Brain microvascular endothelial cell (primary cell): ENCODE measurements around the gene BRSK2.

Source experiments
- DNase-seq: peaks from one replicate; pipeline ENCODE4 v3.0.0-alpha.2; 2020
- H3K27ac ChIP-seq: fragments of 250-450 bp; sonication (Bioruptor Pico); 2 replicates; pipeline ENCODE4 v1.5.1; 2020; ENCODE audit warnings: mild to moderate bottlenecking, moderate library complexity
- H3K27me3 ChIP-seq: fragments of 250-450 bp; sonication (Bioruptor Pico); replicated peaks from 2 replicates; pipeline ENCODE4 v1.5.1; 2020; ENCODE audit warnings: mild to moderate bottlenecking
- H3K36me3 ChIP-seq: fragments of 250-450 bp; sonication (Bioruptor Pico); replicated peaks from 2 replicates; pipeline ENCODE4 v1.5.1; 2020; ENCODE audit warnings: mild to moderate bottlenecking
- H3K4me3 ChIP-seq: 2 replicates; pipeline ENCODE4 v1.5.1; 2011; ENCODE audit warnings: low read depth, mild to moderate bottlenecking, control low read depth, low read length, moderate library complexity
- in situ Hi-C: cut with HindIII; loops from 2 replicates; pipeline ENCODE4 v1.10.0; 2017; ENCODE audit warnings: low sequenced_read_pairs, low pct_ligation_motif_present
- TF ChIP-seq, protein P1 (sequence below): IDR thresholded peaks from 2 replicates; pipeline ENCODE4 v1.5.1; 2011; ENCODE audit warnings: low read depth, mild to moderate bottlenecking, moderate library complexity, low read length, control low read depth, inconsistent platforms; ENCODE audit errors: missing control alignments

BRSK2 gene

DNA sequence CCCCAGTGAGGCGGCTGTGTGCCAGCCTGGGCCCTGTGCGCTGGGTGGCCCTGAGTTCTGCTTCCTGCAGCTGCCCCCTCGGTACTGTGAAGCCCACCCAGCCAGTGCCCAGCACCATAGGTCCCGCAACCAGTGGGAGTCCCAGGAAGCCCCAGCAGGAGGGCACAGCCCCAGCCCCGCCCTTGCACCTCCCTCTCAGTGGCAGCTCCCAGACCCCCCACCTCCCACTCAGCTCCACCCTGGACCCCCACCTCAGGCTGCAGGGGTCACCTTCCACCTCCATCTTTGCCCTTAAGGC, 66.0 kb downstream of the BRSK2 start:
- TF ChIP-seq, protein P1, sequence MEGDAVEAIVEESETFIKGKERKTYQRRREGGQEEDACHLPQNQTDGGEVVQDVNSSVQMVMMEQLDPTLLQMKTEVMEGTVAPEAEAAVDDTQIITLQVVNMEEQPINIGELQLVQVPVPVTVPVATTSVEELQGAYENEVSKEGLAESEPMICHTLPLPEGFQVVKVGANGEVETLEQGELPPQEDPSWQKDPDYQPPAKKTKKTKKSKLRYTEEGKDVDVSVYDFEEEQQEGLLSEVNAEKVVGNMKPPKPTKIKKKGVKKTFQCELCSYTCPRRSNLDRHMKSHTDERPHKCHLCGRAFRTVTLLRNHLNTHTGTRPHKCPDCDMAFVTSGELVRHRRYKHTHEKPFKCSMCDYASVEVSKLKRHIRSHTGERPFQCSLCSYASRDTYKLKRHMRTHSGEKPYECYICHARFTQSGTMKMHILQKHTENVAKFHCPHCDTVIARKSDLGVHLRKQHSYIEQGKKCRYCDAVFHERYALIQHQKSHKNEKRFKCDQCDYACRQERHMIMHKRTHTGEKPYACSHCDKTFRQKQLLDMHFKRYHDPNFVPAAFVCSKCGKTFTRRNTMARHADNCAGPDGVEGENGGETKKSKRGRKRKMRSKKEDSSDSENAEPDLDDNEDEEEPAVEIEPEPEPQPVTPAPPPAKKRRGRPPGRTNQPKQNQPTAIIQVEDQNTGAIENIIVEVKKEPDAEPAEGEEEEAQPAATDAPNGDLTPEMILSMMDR, result no peak
- DNase-seq, result no peak
- Histone ChIP-seq H3K36me3 (no peaks in the 10 kb centered on the region), H3K4me3 (no peak overlapping the region), H3K27ac (no peak overlapping the region), H3K27me3 (no peaks in the 10 kb centered on the region)
- in situ Hi-C loops, result no loop called here

DNA sequence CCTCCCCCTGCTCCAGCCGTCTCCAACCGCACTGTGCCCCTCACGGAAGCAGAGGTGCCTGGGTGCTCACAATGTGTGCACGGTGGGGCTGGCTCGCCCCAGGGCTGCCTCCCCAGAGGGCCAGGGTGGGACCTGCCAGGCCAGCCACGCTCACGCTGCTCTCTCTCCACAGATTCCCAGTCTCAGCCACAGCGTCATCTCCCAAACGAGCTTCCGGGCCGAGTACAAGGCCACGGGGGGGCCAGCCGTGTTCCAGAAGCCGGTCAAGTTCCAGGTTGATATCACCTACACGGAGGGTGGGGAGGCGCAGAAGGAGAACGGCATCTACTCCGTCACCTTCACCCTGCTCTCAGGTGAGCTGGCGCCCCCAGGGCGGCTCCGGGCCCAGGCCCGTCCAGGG, 66.4 kb downstream of the BRSK2 start:
- in situ Hi-C loops, result no loop called here
- DNase-seq, result no peak
- Histone ChIP-seq H3K36me3 (no peaks in the 10 kb centered on the region), H3K4me3 (no peak overlapping the region), H3K27me3 (no peaks in the 10 kb centered on the region), H3K27ac (no peak overlapping the region)
- TF ChIP-seq, protein P1, result no peak

DNA sequence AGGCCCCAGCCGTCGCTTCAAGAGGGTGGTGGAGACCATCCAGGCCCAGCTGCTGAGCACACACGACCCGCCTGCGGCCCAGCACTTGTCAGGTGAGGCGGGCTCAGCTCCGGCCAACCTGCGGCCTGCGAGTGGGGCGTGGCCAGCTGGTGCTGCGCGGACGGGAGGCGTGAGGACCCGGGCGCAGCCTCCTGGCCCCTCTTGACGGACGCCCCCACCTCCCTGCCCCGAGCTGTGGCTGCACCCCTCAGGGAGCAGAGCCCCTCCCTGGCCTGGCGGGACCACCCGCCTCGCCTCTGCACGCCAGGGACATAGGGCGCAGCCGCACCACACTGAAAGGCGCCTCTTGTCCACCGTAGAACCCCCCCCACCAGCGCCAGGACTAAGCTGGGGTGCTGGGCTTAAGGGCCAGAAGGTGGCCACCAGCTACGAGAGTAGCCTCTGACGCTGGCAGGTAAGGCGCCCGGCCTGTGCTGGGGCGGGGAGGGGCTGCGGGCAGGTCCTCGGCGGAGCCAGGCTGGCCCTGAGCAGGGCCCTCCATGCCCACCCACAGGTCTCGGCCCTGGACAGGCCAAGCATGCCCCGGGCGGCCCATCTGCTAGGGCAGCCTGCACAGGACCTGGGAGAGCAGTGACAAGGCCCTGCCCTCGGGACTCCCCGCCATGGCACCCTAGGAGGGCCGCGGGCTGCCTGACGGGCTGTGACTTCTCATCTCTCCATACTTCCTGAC, 67.0 kb downstream of the BRSK2 start:
- TF ChIP-seq, protein P1, result no peak
- DNase-seq, result no peak
- Histone ChIP-seq H3K27ac (no peak overlapping the region), H3K4me3 (no peak overlapping the region), H3K36me3 (no peaks in the 10 kb centered on the region), H3K27me3 (no peaks in the 10 kb centered on the region)
- in situ Hi-C loops, result no loop called here

DNA sequence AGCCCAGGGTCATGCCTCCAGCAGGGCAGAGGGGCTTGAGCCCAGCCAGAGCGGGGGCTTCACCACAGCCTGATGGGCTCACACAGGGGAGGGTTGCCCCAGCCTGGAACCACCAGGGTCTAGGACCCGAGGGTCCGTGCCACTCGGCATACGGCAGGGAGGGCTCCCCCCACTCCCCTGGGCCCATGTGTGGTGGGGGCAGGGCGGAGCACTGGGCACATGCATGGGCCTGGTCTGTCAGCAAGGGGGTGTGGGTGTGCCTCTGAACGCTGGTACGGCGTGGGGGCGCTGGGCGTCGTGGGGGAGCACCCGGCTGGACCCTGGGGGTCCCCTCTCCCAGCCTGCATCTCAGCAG, 67.6 kb downstream of the BRSK2 start:
- TF ChIP-seq, protein P1, result no peak
- Histone ChIP-seq H3K36me3 (no peaks in the 10 kb centered on the region), H3K27me3 (no peaks in the 10 kb centered on the region), H3K4me3 (no peak overlapping the region), H3K27ac (no peak overlapping the region)
- DNase-seq, result no peak
- in situ Hi-C loops, result no loop called here

DNA sequence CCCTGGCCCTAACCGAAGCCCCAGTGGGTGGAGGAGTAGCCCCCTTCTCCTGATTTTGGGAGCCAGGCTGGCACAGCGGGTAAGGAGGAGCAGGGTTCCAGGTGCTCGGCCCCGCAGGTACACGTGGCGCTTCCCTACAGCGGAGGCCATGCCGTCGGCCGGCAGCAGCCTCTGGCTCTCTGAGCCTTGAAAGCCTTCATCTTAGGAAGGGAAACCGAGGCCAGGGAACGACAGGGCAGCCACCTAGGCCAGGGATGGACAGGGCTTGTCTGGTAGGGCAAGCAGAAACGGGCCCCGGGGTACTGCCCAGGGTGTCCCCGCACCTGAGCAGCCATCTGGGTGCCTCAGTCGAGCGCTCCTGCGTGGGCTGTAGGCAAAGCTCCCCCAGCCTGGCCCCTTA, 68.1 kb downstream of the BRSK2 start:
- in situ Hi-C loops, result no loop called here
- Histone ChIP-seq H3K4me3 (no peak overlapping the region), H3K27ac (no peak overlapping the region), H3K36me3 (no peaks in the 10 kb centered on the region), H3K27me3 (no peaks in the 10 kb centered on the region)
- DNase-seq, result no peak
- TF ChIP-seq, protein P1, result no peak
